ENCODE data around the gene VPS4A.
A peak's percentile ranks its signal among the peaks of the same experiment; 100 is the strongest.
"Not testable (repeated sequence)": the region's sequence is repeated elsewhere in the genome, so short reads cannot be mapped to it uniquely, and the experiment has no call there.

The VPS4A gene

DNA sequence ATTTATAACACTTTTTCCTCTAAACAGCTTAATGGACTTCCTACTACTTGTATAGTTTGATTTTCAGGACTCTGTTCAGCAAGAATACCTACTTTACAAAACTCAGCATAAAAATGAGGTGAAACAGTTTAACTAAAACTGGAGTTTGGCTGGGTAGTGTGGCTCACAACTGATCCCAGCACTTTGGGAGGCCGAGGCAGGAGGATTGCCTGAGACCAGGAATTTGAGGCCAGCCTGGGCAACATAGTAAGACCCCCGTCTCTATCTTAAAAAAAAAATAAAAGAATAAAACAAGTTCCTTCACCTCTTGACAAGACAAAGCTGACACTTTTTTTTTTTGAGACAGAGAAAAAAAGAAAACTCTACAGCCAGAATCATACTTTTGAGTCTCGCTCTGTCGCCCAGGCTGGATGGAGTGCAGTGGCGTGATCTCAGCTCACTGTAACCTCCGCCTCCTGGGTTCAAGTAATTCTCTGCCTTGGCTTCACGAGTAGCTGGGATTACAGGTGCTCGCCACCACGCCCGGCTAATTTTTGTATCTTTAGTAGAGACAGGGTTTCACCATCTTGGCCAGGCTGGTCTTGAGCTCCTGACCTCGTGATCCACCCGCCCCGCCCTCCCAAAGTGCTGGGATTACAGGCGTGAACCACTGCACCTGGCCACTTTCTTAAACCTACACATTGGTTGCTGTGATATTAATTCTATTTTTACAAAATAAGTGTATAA lies 16.6 kb downstream of the VPS4A start:
- DNase-seq (ENCODE audit: low read depth) = no peak

DNA sequence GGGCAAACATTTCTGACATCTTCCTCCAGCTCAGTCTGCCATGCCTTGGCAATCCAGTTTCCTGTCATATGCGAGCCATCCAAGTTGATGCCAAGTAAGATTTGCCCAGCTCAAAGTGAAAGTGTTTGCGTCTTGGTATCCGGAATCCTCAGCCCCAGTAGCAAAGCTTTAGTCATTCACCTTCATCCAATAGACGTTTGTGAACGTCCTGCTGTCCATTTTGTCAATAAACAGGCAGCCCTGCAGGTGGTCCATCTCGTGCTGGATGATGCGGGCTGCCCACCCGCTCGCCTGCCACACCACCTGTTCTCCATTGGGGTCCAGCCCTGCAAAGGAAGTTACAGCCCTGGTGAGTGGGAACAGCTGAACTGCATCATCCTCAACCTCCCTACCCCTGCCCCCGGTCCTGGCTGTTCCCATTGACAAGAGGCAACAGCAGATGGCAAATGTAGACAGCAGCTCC lies 17.7 kb downstream of the VPS4A start:
- peak; percentile 72 for DNase-seq (ENCODE audit: low read depth)

DNA sequence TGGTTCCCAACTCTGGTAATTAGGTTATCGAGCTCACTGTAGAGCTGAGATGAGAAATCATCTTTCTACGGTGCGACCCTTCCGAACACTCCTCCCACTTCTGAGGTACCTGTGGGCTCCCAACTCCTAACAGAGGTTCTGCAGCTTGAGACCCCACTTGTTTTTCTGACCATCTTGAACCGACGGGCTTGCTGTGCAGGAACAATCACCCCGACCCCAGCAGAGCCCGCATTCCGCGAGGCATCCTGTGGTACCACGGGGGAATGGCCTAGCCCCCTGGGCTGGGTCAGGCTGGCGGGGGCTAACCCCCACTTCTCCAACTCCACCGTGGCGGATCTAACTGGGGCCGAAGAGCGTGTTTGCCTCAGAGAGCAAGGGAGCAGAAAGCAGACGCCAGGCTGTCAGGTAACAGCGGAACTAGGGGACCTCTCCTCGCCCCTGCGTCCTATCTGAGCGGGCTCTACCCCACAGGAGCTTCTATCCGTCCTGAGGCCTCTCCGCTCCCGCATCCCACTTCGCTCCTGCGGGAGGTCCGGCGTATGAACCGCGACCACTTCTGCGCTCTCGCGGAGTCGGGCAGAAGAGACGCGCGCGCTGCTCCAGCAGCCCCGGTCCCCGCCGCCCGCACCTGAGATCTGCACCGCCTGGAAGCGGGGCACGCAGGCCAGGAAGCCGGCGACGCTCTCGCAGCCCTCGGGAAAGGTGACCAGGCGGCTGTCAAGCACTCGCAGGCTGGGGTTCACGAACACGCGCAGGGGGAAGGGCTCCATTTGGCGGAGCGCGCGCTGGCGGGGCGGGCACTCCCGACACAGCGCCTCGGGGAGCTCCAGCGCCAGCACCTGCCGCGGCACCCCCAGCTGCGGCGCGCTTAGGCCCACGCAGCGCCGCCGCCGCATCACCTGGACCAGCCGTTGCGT lies 18.5 kb downstream of the VPS4A start:
- no peak for DNase-seq (ENCODE audit: low read depth)

DNA sequence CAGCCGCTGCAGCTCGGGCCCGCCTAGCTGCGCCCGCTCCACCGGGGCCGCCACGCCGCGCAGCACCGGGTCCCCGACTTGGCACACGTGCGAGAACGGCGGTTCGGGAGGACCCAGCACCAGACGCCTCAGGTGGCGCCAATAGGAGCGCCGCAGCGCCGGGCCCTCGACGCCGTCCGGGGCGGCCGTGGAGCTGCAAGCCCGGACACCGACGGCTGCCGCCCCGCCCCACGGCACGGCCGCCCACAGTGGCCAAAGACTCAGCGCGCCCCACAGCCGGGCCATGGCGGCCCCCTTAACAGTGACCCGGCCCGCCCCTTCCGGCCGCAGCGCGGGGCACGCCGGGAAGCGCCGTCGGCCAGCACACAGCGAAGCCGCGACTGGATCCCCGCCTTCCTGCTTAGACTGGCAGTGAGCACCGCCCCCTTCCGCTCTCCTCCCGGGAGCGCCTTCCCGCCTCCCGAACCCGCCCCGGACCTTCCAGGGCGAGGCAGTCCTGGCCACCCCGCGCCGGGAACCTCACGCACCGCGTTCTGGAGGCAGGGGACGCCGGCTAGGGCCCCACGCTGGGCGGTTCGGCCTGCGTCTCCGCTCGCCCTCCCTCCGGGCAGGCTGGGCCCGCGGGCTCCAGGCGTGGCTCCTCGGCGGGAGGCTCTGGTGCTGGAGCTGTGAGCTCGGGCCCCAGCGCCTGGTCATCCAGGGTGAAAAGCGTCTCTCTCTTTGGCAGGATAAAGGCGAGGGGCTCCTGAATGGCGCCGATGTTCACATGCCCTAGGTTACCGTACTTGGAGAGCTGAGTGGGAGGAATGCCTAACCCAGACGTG lies 19.3 kb downstream of the VPS4A start, which contains the start of gene PDF:
Gene PDF, minus strand, starts transcription at position 303 of the 824 bp plus-strand sequence. Its CDS starts 18 bp downstream, at position 285.
- peak; percentile 92 for DNase-seq (ENCODE audit: low read depth)

DNA sequence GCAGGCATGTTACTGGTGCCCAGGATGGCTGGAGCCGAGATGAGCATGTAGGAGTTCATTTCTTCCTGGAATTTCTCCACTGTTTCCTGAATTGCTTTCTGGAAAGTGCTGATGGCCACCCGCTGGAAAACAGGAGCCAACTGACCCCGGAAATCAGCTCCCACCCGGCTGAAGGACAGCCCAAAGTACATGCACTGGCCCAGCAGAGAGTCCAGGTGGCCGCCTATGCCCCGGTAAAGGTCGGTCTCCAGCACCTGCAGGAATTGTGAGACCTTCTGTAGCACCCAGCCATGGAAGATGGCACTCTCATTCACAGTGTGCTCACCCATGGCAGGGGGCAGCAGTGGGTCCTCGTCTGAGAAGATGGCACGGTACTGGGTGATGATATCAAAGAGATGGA lies 23.5 kb downstream of the VPS4A start:
- no peak for DNase-seq (ENCODE audit: low read depth)

DNA sequence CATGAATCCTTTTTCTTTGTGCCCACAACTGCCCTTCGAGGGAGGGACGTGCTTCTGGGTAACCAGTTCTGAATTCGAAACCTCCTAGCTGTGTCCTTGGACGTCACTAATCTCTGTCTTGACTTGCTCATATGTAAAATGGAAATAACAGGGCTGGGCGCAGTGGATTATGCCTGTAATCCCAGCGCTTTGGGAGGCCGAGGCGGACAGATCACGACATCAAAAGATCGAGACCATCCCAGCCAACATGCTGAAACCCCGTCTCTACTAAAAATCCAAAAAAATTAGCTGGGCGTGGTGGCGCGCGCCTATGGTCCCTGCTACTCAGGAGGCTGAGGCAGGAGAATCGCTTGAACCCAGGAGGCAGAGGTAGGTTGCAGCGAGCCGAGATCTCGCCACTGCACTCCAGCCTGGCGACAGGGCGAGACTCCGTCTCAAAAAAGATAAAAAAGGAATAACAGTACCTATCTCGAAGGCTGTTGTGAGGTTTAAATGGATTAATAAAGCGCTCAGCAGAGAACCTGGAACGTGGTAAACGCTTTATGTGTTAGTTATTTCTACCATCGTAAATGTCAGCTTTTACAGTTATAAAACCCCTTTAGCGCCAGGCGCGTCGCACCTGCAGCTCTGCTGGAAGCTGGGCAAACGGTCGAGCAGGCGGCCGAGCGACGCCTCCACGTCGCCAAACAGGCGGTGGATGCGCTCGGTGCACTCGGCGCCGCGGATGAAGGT lies 27.6 kb downstream of the VPS4A start:
- DNase-seq (ENCODE audit: low read depth) = no peak

DNA sequence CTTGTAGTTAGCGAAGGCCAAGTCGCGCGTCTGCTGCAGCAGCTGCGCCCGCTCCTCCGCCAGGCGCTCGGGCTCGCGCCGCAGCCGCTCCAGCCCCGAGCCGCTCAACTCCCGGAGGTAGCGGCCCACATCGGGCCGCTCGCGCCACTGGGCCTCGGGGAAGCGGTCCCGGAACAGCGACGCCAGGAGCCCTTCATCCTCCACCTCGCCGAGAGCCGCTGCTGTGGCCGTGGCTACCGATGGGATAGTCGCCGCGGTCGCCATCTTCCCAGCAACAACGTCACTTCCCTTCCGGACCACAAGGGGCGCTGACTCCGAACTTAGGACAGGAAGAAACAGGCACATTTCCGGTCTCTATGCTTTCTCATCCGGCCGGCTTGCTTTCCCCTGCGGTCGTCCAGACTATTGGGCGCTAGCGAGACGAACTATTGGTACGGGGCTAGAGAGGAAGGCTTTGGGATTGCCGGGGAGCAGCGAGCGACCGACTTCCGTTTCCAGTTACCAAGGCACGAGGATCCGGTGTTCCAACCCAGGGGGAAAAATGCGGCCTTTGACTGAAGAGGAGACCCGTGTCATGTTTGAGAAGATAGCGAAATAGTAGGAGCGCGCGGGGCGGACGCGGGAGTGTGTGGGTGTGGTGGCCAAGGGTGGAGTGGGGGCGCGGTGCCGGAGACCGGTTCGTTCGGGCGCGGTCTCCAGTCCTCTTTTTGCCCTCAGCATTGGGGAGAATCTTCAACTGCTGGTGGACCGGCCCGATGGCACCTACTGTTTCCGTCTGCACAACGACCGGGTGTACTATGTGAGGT lies 28.3 kb downstream of the VPS4A start, which contains the start of the genes COG8 and NIP7:
Gene COG8, minus strand, starts transcription at position 276 of the 806 bp plus-strand sequence. Its CDS starts 12 bp downstream, at position 264.
Gene NIP7, plus strand, starts transcription at position 484 of the 806 bp plus-strand sequence. Its CDS starts 58 bp downstream, at position 542.
- DNase-seq (ENCODE audit: low read depth) = peak; percentile 98

DNA sequence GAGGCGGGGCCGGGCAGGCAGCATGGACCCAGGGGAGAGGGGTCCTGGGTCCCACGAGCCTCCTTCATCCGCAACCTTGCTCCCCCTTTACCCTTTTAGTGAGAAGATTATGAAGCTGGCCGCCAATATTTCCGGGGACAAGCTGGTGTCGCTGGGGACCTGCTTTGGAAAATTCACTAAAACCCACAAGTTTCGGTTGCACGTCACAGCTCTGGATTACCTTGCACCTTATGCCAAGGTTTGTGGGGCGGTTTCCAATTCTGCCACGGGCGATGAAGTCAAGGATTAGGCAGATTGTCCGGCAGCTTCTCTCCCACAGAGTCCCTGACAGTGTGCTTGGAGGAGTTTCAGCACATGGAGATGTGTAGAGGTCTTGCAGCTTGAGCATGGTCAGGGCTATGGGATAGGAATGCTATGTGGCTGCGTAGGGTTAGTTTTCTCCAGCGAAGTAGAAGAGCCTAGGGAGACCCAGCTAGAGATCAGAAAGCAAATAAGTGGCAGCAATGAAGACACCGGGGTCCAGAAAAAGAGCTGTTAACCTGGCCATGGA lies 29.0 kb downstream of the VPS4A start:
- no peak for DNase-seq (ENCODE audit: low read depth)

DNA sequence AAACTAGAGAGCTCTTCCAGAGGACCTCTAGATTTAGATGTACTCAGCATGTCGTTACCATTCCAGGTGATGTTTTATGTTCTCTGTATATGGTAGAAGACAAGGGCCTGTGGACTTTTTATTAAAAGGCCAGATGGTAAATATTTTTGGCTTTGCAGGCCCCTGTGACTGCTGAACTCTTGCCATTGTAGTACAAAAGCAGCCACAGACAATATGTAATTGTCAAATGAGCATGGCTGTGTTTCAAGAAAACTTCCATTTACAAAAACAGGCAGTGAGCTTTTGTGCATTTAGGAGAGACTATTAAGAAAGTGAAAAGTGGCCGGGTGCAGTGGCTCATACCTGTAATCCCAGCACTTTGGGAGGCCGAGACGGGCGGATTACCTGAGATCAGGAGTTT lies 33.0 kb downstream of the VPS4A start:
- no peak for DNase-seq (ENCODE audit: low read depth)

DNA sequence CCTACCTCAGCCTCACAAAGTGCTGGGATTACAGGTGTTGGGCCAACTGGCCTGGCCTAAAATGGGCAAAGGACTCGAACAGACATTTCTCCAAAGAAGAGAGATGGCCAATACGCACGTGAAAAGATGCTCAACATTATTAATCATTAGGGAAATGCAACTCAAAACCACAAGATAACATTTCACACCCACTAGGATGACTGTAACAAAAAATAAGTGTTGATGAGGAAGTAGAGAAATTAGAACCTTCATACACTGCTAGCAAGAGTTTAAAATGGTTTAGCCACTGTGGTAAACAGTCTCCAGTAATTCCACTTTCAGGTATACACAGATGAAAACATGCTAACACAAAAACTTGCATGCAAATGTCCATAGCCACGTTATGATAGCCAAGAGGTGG lies 34.8 kb downstream of the VPS4A start:
- DNase-seq (ENCODE audit: low read depth) = no peak

DNA sequence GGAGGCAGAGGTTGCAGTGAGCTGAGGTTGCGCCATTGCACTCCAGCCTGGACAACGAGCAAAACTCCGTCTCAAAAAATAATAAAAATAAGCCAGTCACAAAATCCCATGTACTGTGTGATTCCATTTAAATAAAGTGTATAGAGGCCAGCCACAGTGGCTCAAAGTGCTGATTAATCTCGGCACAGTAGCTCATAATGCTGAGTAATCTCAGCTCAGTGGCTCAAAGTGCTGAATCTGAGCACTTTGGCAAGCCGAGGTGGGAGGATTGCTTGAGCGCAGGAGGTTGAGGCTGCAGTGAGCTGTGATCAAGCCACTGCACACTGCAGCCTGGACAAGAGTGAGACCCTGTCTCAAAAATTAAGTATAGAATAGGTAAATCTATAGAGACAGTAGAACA lies 35.5 kb downstream of the VPS4A start:
- no peak for DNase-seq (ENCODE audit: low read depth)

DNA sequence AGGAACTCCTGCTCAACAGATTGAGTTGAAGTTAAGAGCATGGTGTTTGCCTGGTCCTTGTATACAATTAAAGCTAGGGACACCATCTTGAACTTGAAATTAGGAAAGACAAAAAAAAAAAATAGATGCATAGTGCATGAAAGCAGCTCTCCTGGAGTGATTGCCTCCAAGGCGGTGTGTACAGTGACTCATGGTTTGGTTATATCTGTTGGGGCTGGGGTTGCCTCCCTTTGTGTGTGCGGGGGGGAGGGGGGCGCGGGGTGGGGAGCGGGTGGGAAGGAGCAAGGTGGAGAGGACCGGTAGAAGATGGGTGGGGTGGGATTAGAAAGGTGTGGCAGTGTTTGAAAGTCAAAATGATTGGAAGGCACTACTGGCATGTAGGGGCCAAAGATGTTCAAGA lies 37.1 kb downstream of the VPS4A start:
- no peak for DNase-seq (ENCODE audit: low read depth)

DNA sequence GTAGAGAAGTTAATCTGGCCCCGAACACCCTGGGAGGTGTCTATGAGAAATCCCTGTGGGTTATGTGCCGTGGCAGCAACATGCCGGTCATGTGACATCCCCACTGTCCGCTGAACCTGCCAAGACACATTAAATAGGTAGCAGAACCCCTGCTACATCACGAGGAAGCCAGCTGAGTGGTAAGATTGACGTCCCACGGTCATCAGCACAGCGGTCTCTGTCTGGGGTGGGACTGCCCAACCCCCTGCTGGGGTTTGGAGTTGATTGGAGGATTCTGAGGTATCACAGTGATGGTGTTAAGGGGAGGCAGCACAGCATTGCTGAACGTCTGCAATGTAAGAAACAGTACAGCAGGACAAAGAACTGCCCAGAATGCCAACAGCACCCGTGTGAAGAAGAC lies 38.4 kb downstream of the VPS4A start:
- no peak for DNase-seq (ENCODE audit: low read depth)

DNA sequence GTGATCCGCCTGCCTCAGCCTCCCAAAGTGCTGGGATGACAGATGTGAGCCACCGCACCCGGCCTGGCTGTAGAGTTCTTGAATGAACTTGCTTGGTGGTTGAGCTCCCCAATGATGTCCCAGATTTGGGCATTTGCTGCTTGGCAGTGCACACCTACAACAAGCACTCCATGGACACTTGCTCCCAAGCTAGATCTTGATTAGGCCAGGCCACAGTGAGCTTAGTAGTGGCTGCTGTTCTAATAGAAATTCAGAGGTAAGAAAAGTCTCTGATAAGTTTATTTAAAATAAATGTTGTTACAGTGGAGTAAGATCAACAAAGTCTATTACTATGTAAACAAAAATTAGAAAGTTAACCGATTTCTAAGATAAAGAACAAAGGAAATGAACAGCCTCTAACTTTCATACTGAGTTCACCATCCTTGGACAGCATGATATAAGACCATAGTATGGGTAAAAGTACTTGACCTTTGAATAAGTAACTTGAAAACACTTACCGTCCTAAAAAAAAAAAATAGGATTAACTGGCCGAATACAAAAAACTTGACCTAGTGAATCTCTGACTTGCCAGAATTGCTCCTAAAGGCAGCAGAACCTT lies 39.5 kb downstream of the VPS4A start:
- no peak for DNase-seq (ENCODE audit: low read depth)

DNA sequence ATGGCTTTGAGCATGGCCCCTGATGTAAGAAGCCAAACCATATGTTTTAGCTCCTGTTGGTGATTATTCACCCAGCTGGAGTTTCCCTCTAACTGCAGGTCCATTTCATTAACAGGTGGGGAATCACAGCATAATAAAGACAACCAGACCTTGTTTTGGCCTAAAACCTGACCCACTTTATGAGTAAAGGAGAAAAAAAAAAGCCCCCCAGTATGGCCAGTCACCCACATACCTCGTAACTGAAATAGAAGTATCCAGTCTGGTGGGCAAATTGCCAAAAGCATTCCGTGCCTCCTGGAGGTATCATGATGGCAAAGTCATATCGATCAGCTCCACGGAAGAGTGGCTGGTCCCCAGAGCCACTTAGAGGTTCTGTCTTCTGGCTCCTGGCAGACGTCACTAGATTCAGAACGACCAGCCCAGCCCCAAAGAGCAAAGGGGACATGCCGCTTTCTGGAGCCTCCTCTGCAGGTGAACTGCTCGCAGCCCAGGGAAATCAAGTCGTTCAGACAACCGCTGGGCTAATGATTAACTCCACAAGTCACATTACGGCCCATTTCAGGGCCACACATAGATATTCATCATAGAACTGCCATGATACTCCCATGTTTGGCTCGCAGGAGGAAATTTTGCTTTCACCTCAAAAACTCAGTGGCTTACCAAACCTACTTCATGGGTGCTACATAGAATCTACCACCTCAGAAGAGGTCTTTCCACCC lies 40.3 kb downstream of the VPS4A start, which contains the start of gene TMED6:
Gene TMED6, minus strand, starts transcription at position 478 of the 719 bp plus-strand sequence. Its CDS starts 33 bp downstream, at position 445.
- DNase-seq (ENCODE audit: low read depth) = no peak

DNA sequence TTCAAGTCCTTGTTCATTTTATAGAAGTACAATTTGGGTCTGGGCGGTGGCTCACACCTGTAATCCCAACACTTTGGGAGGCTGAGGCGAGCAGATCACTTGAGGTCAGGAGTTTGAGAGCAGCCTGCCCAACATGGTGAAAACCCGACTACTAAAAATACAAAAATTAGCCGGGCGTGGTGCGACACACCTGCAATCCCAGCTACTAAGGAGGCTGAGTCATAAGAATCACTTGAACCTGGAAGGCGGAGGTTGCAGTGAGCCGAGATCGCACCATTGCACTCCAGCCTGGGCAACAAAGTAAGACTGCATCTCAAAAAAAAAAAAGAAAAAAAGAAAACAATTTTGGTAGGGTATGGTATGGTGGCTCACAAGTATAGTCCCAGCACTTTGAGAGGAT lies 48.9 kb downstream of the VPS4A start:
- not testable (repeated sequence) for DNase-seq (ENCODE audit: low read depth)

DNA sequence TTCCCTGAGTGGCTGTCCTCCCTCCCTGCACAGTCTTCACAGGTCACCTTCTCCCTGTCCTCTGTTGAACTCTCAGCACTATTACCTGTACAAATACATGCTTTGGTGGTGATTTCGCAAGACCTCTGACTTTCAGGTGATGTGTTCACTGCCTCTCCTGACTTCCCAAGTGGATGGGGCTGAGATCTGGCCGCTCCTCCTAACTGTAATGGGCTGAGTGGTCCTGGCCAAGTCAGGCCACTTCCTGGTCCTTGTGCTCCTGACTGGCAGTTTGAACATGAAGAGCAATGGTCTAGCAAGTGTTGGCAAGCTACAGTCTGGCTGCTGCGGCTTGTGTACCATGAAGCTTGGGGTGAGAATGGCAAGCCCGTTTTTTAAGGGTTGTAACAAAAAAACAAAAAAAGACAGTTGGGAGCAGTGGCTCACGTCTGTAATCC lies 52.1 kb downstream of the VPS4A start:
- DNase-seq (ENCODE audit: low read depth) = no peak

DNA sequence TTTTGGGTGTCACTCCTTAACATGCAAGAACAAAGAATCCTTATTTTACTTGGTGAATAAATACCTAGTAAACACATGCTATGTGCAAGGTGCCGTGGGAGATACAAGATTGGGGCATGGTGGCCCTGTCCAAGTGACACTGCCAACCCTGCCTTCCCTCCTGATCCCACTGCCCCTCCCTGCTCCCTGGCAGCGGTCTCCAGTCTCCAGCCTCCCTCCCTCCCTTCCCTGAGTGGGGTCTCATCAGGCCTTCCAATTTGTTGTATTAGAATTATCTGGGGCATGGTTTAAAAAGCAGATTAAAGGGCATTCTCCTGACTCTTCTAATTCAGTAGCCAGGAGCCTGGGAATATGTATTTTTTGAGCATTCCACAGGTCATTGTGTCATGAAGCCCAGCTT lies 52.9 kb downstream of the VPS4A start:
- DNase-seq (ENCODE audit: low read depth) = no peak

DNA sequence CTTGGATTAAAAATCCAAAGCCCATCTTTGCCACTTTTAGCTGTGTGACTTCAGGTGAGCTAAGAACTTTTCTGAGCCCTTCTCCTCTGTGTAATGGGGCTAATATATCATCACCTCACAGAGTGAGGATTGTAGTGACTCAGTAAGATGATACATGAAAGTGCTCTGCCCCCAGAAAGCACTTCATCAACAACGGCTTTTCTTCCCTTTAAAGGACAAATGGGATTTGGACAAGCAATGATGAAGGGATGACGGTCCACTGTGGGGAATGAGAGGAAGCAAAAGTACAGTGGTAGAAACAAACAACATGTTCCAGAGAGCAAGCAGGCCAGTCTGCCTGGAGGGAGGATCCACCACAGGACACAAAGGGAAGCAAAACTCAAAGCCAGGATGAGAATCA lies 54.8 kb downstream of the VPS4A start:
- no peak for DNase-seq (ENCODE audit: low read depth)
